Measurements from ENCODE around the gene NRN1. TPM values are rescaled to one million over a fixed set of nuclear protein-coding genes. Genes with fewer than 3 reads are reported as not detected.
A peak's percentile ranks its signal among the peaks of the same experiment; 100 is the strongest.
"Not testable (repeated sequence)": the region's sequence is repeated elsewhere in the genome, so short reads cannot be mapped to it uniquely, and the experiment has no call there.

NRN1 gene
- total and polyA plus RNA-seq, 4 experiments from 2014 or later: 0.49 TPM; not detected in 3

DNA sequence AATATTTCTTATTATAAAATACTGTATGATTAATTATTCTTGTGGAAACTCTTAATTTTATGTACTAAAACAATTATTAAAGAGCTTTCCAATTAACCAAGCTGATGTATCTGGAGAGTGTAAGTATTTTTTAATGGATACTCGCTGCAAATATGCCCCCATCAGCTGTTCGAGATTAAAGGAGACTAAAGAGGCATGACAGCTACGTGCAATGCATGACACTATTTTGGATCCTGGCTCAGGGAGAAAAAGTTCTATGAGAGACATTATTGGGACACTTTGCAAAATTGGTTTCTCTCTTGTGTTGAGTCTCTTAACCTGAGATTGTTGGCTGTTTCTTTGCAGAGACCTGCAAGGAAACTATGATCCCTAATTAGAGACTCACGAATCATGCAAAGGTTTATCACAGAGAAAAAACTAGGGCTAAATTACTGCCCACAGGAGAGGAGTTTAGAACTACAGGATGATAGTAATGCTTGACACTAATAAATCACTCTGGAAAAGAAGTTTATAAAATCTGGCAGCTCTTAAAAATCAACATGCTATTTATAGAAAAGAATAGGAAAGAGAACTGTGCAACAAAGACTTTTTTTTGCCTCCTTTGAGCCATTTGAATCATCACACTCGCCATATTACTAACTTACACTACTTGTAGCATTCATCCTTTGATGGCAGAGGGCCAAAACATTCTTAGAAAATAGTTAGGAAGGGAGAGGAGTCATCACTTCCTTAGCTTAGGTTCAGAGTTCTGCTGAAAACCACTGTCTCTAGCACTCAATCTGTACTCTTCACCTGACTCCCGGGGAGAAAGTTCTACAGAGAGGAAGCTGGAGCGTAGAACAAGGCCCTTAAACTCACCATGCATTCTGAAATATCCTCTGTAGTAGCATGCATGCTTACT lies 25.3 kb downstream of the NRN1 start:
- H3K27me3 Mint-ChIP-seq: peaks cover 0 to 5% of the 10 kb centered on the region in 2 donors
- POLR2A ChIA-PET (ENCODE audit: partially characterized antibody): no interaction called here
- no peak overlapping the region for H3K4me3 Mint-ChIP-seq
- Histone ChIP-seq H3K27ac (ENCODE audit: low read depth, low read length) (no peak overlapping the region), H3K36me3 (ENCODE audit: insufficient read depth, low read length) (no peaks in the 10 kb centered on the region), H3K27me3 (ENCODE audit: insufficient read depth, low read length) (no peaks in the 10 kb centered on the region), H3K4me1 (ENCODE audit: insufficient read depth, low read length) (peaks cover 6% of the 10 kb centered on the region), H3K4me3 (ENCODE audit: low read length in 2 of 2) (no peak overlapping the region), H3K9me3 (ENCODE audit: control insufficient read depth in 1 of 2, low read length in 2 of 2) (no peaks in the 10 kb centered on the region)
- peaks cover 0 to 7% (median 0%) of the 10 kb centered on the region in 8 donors for H3K9me3 Mint-ChIP-seq
- peak overlapping the region in 1 of 7 donors; percentile 49 for H3K27ac Mint-ChIP-seq
- CTCF ChIA-PET (ENCODE audit: partially characterized antibody): no interaction called here
- intact Hi-C loops (cut with micrococcal nuclease): no loop called here
- H3K4me1 Mint-ChIP-seq: peaks cover 10 to 19% (median 10%) of the 10 kb centered on the region in 4 donors
- no peaks in the 10 kb centered on the region for H3K36me3 Mint-ChIP-seq
- DNase-seq: no peak

- DNase-seq: no peak
- no peaks in the 10 kb centered on the region for H3K36me3 Mint-ChIP-seq
- CTCF ChIA-PET (ENCODE audit: partially characterized antibody): no interaction called here
- H3K9me3 Mint-ChIP-seq: peaks cover 0 to 7% (median 0%) of the 10 kb centered on the region in 8 donors
- Histone ChIP-seq H3K4me3 (ENCODE audit: low read length in 2 of 2) (no peak overlapping the region), H3K9me3 (ENCODE audit: control insufficient read depth in 1 of 2, low read length in 2 of 2) (no peaks in the 10 kb centered on the region), H3K27ac (ENCODE audit: low read depth, low read length) (no peak overlapping the region), H3K27me3 (ENCODE audit: insufficient read depth, low read length) (no peaks in the 10 kb centered on the region), H3K4me1 (ENCODE audit: insufficient read depth, low read length) (peaks cover 6% of the 10 kb centered on the region), H3K36me3 (ENCODE audit: insufficient read depth, low read length) (no peaks in the 10 kb centered on the region)
- peak overlapping the region in 1 of 7 donors; percentile 59 for H3K27ac Mint-ChIP-seq
- peaks cover 0 to 3% of the 10 kb centered on the region in 2 donors for H3K27me3 Mint-ChIP-seq
- intact Hi-C loops (cut with micrococcal nuclease): no loop called here
- POLR2A ChIA-PET (ENCODE audit: partially characterized antibody): no interaction called here
- H3K4me1 Mint-ChIP-seq: peaks cover 10 to 19% (median 10%) of the 10 kb centered on the region in 4 donors
- H3K4me3 Mint-ChIP-seq: no peak overlapping the region
These were observed 26.9 kb downstream of the NRN1 start for GRCh38 chr6:5979650-5980420.

DNA sequence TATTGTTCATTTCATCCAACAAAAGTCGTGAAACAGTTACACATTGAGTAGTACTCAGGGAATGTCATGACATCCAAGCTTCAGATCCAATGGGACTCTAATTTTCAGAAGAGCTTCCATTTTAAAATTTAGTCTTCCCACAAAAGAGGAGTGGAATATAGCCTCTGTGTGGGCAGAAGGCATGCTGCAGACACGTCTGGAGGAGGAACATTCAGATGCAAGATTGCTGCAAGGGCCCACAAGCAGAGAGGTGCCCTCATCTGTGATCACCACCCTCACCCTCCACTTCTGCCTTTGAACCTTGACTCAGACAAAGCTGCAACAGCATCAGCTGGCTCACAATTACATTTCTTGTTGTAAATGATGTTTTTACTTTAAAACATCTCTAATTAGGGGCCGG lies 29.9 kb downstream of the NRN1 start:
- Histone ChIP-seq H3K9me3 (ENCODE audit: control insufficient read depth in 1 of 2, low read length in 2 of 2) (no peaks in the 10 kb centered on the region), H3K4me1 (ENCODE audit: insufficient read depth, low read length) (no peaks in the 10 kb centered on the region), H3K27me3 (ENCODE audit: insufficient read depth, low read length) (no peaks in the 10 kb centered on the region), H3K27ac (ENCODE audit: low read depth, low read length) (no peak overlapping the region), H3K4me3 (ENCODE audit: low read length in 2 of 2) (no peak overlapping the region), H3K36me3 (ENCODE audit: insufficient read depth, low read length) (no peaks in the 10 kb centered on the region)
- ChIA-PET POLR2A (ENCODE audit: partially characterized antibody) (no interaction called here), CTCF (ENCODE audit: partially characterized antibody) (no interaction called here)
- intact Hi-C loops (cut with micrococcal nuclease): no loop called here
- no peak for DNase-seq
- H3K4me3 Mint-ChIP-seq: no peak overlapping the region
- peaks cover 0 to 7% (median 0%) of the 10 kb centered on the region in 8 donors for H3K9me3 Mint-ChIP-seq
- H3K27ac Mint-ChIP-seq: no peak overlapping the region
- peaks cover 4 to 7% of the 10 kb centered on the region in 2 donors for H3K27me3 Mint-ChIP-seq
- no peaks in the 10 kb centered on the region for H3K36me3 Mint-ChIP-seq
- H3K4me1 Mint-ChIP-seq: peaks cover 0 to 8% (median 4%) of the 10 kb centered on the region in 4 donors

DNA sequence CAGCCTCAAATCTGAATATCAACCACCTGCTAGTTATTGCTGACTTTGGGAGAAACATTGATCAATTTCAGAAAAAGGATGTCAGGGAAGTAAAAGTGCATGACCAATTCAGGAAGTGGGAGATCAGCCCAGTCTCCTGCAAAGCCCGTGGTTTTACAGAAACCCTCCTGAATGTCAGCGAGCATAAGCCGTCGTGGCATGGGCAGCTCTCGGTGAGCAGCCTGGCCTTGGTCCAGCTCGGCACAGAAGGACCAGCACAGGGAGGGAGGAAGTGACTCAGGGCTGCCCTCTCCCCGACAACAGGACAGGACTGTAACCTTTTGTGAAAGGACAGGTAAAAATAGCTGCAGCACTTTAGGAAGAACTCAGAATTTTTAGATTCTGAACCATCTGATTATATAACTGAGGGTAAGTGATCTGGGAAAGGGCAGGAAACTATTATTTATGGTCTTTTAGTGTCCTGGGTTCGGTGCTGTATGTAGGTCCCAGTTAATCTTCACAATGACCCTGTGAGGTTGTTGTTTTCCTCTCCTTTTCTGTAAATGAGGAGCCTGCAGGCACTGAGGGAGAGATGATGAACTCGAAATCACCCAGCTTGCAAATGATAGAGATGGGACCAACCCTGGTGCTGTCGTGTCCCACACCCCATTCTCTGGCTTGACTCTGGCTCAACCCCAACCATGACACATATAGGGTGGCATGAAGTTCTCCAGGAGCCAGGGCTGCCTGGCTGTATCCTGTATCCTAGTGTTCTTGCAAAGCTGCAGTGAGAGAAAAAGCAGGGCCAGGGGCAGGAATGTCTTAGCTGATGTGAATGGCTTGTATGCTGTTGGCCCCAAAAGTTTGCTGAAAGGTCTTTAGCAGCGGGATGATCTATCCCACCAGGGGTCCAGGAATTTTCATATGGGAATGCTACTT lies 37.6 kb downstream of the NRN1 start:
- H3K27ac ChIP-seq (ENCODE audit: low read depth, low read length): no peak overlapping the region
- ChIA-PET POLR2A (ENCODE audit: partially characterized antibody) (no interaction called here), CTCF (ENCODE audit: partially characterized antibody) (no interaction called here)
- H3K36me3 ChIP-seq (ENCODE audit: insufficient read depth, low read length): no peaks in the 10 kb centered on the region
- H3K4me3 Mint-ChIP-seq: no peak overlapping the region
- no peak overlapping the region for H3K4me3 ChIP-seq (ENCODE audit: low read length in 2 of 2)
- no peak for DNase-seq
- peaks cover 0 to 2% (median 0%) of the 10 kb centered on the region in 8 donors for H3K9me3 Mint-ChIP-seq
- H3K27me3 ChIP-seq (ENCODE audit: insufficient read depth, low read length): peaks cover 6% of the 10 kb centered on the region
- H3K36me3 Mint-ChIP-seq: no peaks in the 10 kb centered on the region
- intact Hi-C loops (cut with micrococcal nuclease): no loop called here
- H3K27me3 Mint-ChIP-seq: peaks cover 7 to 14% of the 10 kb centered on the region in 2 donors
- peaks cover 0 to 5% (median 3%) of the 10 kb centered on the region in 4 donors for H3K4me1 Mint-ChIP-seq
- H3K4me1 ChIP-seq (ENCODE audit: insufficient read depth, low read length): no peaks in the 10 kb centered on the region
- no peak overlapping the region for H3K27ac Mint-ChIP-seq
- H3K9me3 ChIP-seq (ENCODE audit: control insufficient read depth in 1 of 2, low read length in 2 of 2): no peaks in the 10 kb centered on the region

- H3K9me3 ChIP-seq (ENCODE audit: control insufficient read depth in 1 of 2, low read length in 2 of 2); H3K4me3 Mint-ChIP-seq; CTCF ChIA-PET (ENCODE audit: partially characterized antibody); intact Hi-C loops (cut with micrococcal nuclease); H3K36me3 ChIP-seq (ENCODE audit: insufficient read depth, low read length); H3K4me1 ChIP-seq (ENCODE audit: insufficient read depth, low read length); H3K4me1 Mint-ChIP-seq; H3K9me3 Mint-ChIP-seq; POLR2A ChIA-PET (ENCODE audit: partially characterized antibody); H3K27me3 ChIP-seq (ENCODE audit: insufficient read depth, low read length); H3K36me3 Mint-ChIP-seq; H3K27ac ChIP-seq (ENCODE audit: low read depth, low read length); H3K27ac Mint-ChIP-seq; H3K4me3 ChIP-seq (ENCODE audit: low read length in 2 of 2); DNase-seq: not testable (repeated sequence)
- peaks cover 12 to 14% of the 10 kb centered on the region in 2 donors for H3K27me3 Mint-ChIP-seq
These were observed 38.7 kb downstream of the NRN1 start for GRCh38 chr6:5968036-5968435.

GRCh38 chr6:5967594-5967993 lies 39.1 kb downstream of the NRN1 start:
- ChIA-PET CTCF (ENCODE audit: partially characterized antibody) (no interaction called here), POLR2A (ENCODE audit: partially characterized antibody) (no interaction called here)
- peaks cover 0 to 2% (median 0%) of the 10 kb centered on the region in 8 donors for H3K9me3 Mint-ChIP-seq
- H3K4me1 Mint-ChIP-seq: peaks cover 0 to 5% (median 3%) of the 10 kb centered on the region in 4 donors
- no peaks in the 10 kb centered on the region for H3K36me3 Mint-ChIP-seq
- H3K27me3 Mint-ChIP-seq: peaks cover 10 to 12% of the 10 kb centered on the region in 2 donors
- H3K4me3 ChIP-seq (ENCODE audit: low read length in 2 of 2): no peak overlapping the region
- no peaks in the 10 kb centered on the region for H3K36me3 ChIP-seq (ENCODE audit: insufficient read depth, low read length)
- H3K27me3 ChIP-seq (ENCODE audit: insufficient read depth, low read length): peaks cover 6% of the 10 kb centered on the region
- H3K4me3 Mint-ChIP-seq: no peak overlapping the region
- H3K27ac ChIP-seq (ENCODE audit: low read depth, low read length): no peak overlapping the region
- no peak for DNase-seq
- no peak overlapping the region for H3K27ac Mint-ChIP-seq
- intact Hi-C loops (cut with micrococcal nuclease): no loop called here
- no peaks in the 10 kb centered on the region for H3K9me3 ChIP-seq (ENCODE audit: control insufficient read depth in 1 of 2, low read length in 2 of 2)
- no peaks in the 10 kb centered on the region for H3K4me1 ChIP-seq (ENCODE audit: insufficient read depth, low read length)

DNA sequence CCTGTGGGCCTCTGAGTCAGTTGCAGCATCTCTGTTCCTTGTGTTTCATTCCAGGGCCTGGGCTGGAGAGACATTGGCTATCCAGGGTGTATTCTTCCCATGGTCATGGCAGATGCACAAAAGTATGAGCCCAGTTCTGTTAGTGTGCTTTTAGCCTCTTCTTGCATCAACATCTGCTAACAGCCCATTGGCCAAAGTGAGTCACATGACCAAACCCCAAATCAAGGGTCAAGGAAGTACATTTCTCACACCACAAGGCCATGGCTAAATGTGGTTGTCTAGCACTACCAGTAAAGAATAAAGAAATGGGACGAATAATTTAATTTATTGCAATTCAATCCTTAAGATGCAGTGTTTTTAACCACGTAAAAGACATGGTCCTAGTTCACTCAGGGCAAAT lies 43.9 kb downstream of the NRN1 start:
- H3K9me3 ChIP-seq (ENCODE audit: control insufficient read depth in 1 of 2, low read length in 2 of 2): no peaks in the 10 kb centered on the region
- Mint-ChIP-seq H3K27me3 (peaks cover 4 to 7% of the 10 kb centered on the region in 2 donors), H3K4me3 (no peak overlapping the region), H3K27ac (no peak overlapping the region), H3K9me3 (no peaks in the 10 kb centered on the region), H3K36me3 (no peaks in the 10 kb centered on the region), H3K4me1 (no peaks in the 10 kb centered on the region)
- POLR2A ChIA-PET (ENCODE audit: partially characterized antibody): no interaction called here
- no peaks in the 10 kb centered on the region for H3K36me3 ChIP-seq (ENCODE audit: insufficient read depth, low read length)
- no peaks in the 10 kb centered on the region for H3K4me1 ChIP-seq (ENCODE audit: insufficient read depth, low read length)
- H3K4me3 ChIP-seq (ENCODE audit: low read length in 2 of 2): no peak overlapping the region
- H3K27ac ChIP-seq (ENCODE audit: low read depth, low read length): no peak overlapping the region
- DNase-seq: no peak
- intact Hi-C loops (cut with micrococcal nuclease): no loop called here
- H3K27me3 ChIP-seq (ENCODE audit: insufficient read depth, low read length): no peaks in the 10 kb centered on the region
- CTCF ChIA-PET (ENCODE audit: partially characterized antibody): no interaction called here
